NCI-H345 treated with DMSO at 0.1 percent for 48 hours (cell line): ENCODE results near the gene CCZ1B.
"Not testable (repeated sequence)": the region's sequence is repeated elsewhere in the genome, so short reads cannot be mapped to it uniquely, and the experiment has no call there.

Experiments used
- DNase-seq: peaks from one replicate; lab custom pipeline; 2025; ENCODE audit not compliant: unreplicated experiment; lab: John Stamatoyannopoulos, UW

CCZ1B gene

GRCh38 chr7:6826151-6826550 lies at the start of gene CCZ1B:
TSS of gene CCZ1B (minus strand) at chr7:6826275. CDS start at chr7:6826197, 78 bp downstream.
- DNase-seq = peak; percentile 67

GRCh38 chr7:6875022-6875421 lies 48.9 kb upstream of the CCZ1B start:
- DNase-seq = not testable (repeated sequence)

GRCh38 chr7:6872246-6872945 lies 46.3 kb upstream of the CCZ1B start:
- DNase-seq = not testable (repeated sequence)

GRCh38 chr7:6871421-6872144 lies 45.5 kb upstream of the CCZ1B start:
- DNase-seq = not testable (repeated sequence)

- not testable (repeated sequence) for DNase-seq
Measured at GRCh38 chr7:6864751-6865150, 38.7 kb upstream of the CCZ1B start.

GRCh38 chr7:6864188-6864587 lies 38.1 kb upstream of the CCZ1B start:
- not testable (repeated sequence) for DNase-seq

GRCh38 chr7:6862876-6863275 lies 36.8 kb upstream of the CCZ1B start:
- DNase-seq = not testable (repeated sequence)

- DNase-seq = peak; percentile 15
Measured at GRCh38 chr7:6857721-6858314, 31.7 kb upstream of the CCZ1B start.

GRCh38 chr7:6855563-6856131 lies 29.6 kb upstream of the CCZ1B start:
- DNase-seq = not testable (repeated sequence)

GRCh38 chr7:6854747-6855562 lies 28.9 kb upstream of the CCZ1B start:
- DNase-seq = not testable (repeated sequence)

GRCh38 chr7:6853681-6854080 lies 27.6 kb upstream of the CCZ1B start:
- not testable (repeated sequence) for DNase-seq

GRCh38 chr7:6849127-6849526 lies 23.1 kb upstream of the CCZ1B start:
- DNase-seq = not testable (repeated sequence)

GRCh38 chr7:6847751-6848150 lies 21.7 kb upstream of the CCZ1B start:
- DNase-seq = not testable (repeated sequence)

- DNase-seq = not testable (repeated sequence)
Measured at GRCh38 chr7:6845971-6846449, 19.9 kb upstream of the CCZ1B start.

GRCh38 chr7:6843654-6844053 lies 17.6 kb upstream of the CCZ1B start:
- DNase-seq = not testable (repeated sequence)

- DNase-seq = not testable (repeated sequence)
Measured at GRCh38 chr7:6843092-6843491, 17.0 kb upstream of the CCZ1B start.

GRCh38 chr7:6842278-6842921 lies 16.3 kb upstream of the CCZ1B start:
- not testable (repeated sequence) for DNase-seq

- DNase-seq = not testable (repeated sequence)
Measured at GRCh38 chr7:6837081-6837480, 11.0 kb upstream of the CCZ1B start.

GRCh38 chr7:6835521-6835920 lies 9.4 kb upstream of the CCZ1B start:
- DNase-seq = not testable (repeated sequence)

- DNase-seq = no peak
Measured at GRCh38 chr7:6833636-6834035, 7.6 kb upstream of the CCZ1B start.
